ENCODE measurements around the gene KRTAP4-7. TPM values are rescaled to one million over a fixed set of nuclear protein-coding genes. Genes with fewer than 3 reads are reported as not detected.
"Not testable (repeated sequence)": the region's sequence is repeated elsewhere in the genome, so short reads cannot be mapped to it uniquely, and the experiment has no call there.

KRTAP4-7 gene
- total RNA-seq, 4 donors from 2014 or later, result not detected

DNA sequence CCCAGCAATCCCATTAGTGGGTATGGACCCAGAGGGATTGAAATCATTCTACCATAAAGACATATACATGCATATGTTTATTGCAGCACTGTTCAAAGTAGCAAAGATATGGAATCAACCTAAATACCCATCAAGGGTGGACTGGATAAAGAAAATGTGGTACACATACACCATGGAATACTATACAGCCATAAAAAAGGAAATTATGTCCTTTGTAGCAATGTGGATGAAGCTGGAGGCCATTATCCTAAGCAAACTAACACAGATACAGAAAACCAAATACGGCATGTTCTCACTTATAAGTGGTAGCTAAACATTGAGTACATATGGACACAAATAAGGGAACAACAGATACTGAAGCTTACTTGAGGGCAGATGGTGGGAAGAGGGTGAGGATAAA is 26.4 kb upstream of the KRTAP4-7 start:
- peaks cover 0 to 15% (median 0%) of the 10 kb centered on the region in 4 donors for H3K27me3 ChIP-seq
- no peaks in the 10 kb centered on the region for H3K36me3 ChIP-seq
- no peak overlapping the region for H3K27ac ChIP-seq
- no peak for TF ChIP-seq POLR2A (IDR thresholded peaks at IDR 0.05)
- TF ChIP-seq, protein P1, sequence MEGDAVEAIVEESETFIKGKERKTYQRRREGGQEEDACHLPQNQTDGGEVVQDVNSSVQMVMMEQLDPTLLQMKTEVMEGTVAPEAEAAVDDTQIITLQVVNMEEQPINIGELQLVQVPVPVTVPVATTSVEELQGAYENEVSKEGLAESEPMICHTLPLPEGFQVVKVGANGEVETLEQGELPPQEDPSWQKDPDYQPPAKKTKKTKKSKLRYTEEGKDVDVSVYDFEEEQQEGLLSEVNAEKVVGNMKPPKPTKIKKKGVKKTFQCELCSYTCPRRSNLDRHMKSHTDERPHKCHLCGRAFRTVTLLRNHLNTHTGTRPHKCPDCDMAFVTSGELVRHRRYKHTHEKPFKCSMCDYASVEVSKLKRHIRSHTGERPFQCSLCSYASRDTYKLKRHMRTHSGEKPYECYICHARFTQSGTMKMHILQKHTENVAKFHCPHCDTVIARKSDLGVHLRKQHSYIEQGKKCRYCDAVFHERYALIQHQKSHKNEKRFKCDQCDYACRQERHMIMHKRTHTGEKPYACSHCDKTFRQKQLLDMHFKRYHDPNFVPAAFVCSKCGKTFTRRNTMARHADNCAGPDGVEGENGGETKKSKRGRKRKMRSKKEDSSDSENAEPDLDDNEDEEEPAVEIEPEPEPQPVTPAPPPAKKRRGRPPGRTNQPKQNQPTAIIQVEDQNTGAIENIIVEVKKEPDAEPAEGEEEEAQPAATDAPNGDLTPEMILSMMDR (IDR thresholded peaks at IDR 0.05), result no peak
- H3K4me3 ChIP-seq, result no peak overlapping the region
- no peaks in the 10 kb centered on the region for H3K9me3 ChIP-seq
- no peak for DNase-seq
- WGBS, 2 donors, result 89 to 93% methylated on average over 1 of the region's 1 CpG
- no peaks in the 10 kb centered on the region for H3K4me1 ChIP-seq
- intact Hi-C loops (cut with DNase I), result no loop called here

DNA sequence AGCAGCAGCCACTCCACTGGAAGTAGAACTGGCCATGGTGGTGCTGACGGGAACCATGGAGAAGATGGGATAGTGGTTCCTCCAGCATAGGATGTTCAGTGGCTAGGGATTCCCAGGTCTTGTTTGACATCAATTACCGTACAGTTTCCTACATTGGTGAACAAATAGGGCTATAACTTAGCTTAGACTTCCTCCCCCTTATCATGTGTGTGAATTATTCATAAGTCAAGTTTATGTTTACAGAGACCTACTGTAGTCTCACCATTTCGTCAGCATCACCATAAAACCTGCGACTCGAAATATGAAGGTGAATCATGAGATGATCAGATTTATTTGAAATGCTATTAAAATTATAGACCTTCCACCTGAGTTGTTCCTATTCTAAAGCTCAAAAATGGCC is 25.2 kb upstream of the KRTAP4-7 start:
- H3K27ac ChIP-seq, result no peak overlapping the region
- no peaks in the 10 kb centered on the region for H3K36me3 ChIP-seq
- TF ChIP-seq POLR2A (IDR thresholded peaks at IDR 0.05), result no peak
- TF ChIP-seq, protein P1 (IDR thresholded peaks at IDR 0.05), result no peak
- no peaks in the 10 kb centered on the region for H3K9me3 ChIP-seq
- no peaks in the 10 kb centered on the region for H3K4me1 ChIP-seq
- WGBS, 2 donors, result 87 to 89% methylated on average over 5 of the region's 5 CpGs
- DNase-seq, result no peak
- peaks cover 0 to 15% (median 0%) of the 10 kb centered on the region in 4 donors for H3K27me3 ChIP-seq
- no peak overlapping the region for H3K4me3 ChIP-seq
- intact Hi-C loops (cut with DNase I), result no loop called here

DNA sequence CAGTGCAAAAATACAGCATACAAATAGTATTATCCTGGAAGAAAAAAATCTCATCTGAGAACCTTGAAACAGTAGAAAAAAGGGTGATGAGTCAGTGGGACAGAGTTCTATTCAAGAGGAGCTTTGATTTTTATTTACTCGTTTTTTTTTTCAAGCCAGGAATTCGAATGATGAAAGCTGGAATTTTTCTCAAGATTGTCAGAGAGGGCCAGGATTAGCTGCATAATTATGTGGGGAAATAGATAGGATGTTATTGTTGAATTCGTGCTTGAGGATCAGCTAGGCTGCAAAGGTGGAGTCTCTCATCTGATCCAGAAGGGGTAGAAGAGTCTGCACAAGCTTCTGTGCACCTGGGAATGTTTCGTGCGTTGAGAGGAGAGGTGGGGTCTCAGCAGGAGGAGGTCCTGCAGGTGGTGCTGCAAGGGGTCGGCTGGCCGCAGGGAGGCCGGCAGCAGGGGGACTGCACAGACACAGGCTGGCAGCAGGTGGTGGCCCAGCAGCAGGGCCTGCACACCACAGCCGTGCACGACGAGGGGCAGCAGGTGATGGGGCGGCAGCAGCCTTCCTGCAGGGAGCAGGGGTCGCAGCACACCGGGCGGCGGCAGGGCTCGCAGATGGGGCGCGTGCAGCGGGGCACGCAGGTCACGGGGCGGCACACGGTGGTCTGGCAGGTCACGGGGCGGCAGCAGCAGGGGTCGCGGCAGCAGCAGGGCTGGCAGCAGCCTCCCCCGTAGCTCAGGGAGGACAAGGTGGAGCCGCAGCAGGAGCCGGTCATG is 24.5 kb upstream of the KRTAP4-7 start:
- DNase-seq; H3K27ac ChIP-seq; H3K36me3 ChIP-seq; H3K4me3 ChIP-seq; H3K9me3 ChIP-seq; intact Hi-C loops (cut with DNase I); H3K4me1 ChIP-seq: not testable (repeated sequence)
- 32 to 46% methylated on average over 4 to 8 of the region's 31 CpGs for WGBS, 2 donors
- H3K27me3 ChIP-seq, result peaks cover 0 to 15% (median 0%) of the 10 kb centered on the region in 4 donors

DNA sequence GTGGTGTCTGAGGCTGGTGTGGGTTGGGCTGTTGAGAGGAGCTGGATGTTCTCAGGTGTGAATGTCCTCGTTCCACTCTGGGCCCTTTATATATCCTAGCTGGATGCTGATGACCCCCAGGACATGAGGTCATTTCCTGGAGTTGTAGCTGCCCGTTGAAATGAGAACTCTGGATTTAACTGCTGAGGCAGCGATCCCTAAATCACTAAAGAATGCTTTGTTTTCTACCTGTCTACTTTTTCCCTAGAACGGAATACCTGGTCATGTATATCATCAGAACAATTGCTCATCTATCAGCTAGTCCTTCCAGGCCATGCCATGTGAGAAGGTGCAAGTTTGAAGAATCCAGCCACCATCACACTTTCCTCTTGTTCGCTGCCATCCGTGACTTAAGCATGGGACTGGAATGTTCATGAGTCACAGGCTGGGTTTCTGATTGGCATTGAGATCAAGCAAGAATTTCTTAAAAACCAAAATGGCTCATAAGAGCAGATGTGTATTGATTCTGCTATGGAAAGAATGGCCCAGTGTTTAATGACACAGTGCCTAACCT is 23.8 kb upstream of the KRTAP4-7 start, which contains the start of gene KRTAP2-3:
Gene KRTAP2-3, minus strand, starts transcription at position 63 of the 553 bp plus-strand sequence. CDS start 64 bp downstream, outside the sequence.
- WGBS, 2 donors, result 56 to 74% methylated on average over 6 of the region's 6 CpGs
- DNase-seq, result no peak
- H3K4me3 ChIP-seq, result no peak within 1 kb of the TSS
- H3K27ac ChIP-seq, result no peak within 1 kb of the TSS
- H3K4me1 ChIP-seq, result no peaks in the 10 kb centered on the region
- intact Hi-C loops (cut with DNase I), result no loop called here
- no peak for TF ChIP-seq POLR2A (IDR thresholded peaks at IDR 0.05)
- TF ChIP-seq, protein P1 (IDR thresholded peaks at IDR 0.05), result no peak
- H3K27me3 ChIP-seq, result peaks cover 0 to 15% (median 0%) of the 10 kb centered on the region in 4 donors
- no peaks in the 10 kb centered on the region for H3K36me3 ChIP-seq
- H3K9me3 ChIP-seq, result no peaks in the 10 kb centered on the region

DNA sequence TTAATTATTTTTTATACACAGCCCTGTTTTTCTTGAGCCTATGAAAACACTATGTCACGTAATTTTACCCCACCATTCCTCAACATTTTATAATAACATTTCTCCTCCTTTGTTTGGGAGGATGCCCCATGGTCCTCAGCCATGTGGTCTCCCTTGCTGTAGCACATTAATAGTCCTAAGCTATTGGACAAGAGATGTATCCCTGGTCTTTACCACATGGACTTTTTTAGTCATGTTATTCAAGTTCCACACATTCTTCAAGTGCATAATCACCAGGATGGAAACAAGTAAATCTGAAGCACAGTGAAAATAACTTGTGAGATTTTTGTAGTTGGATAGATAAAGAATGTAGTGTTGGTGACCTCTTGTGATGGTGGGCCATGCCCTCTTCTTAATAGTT is 22.0 kb upstream of the KRTAP4-7 start:
- Histone ChIP-seq H3K4me1 (no peaks in the 10 kb centered on the region), H3K27ac (no peak overlapping the region), H3K27me3 (peaks cover 0 to 15% (median 0%) of the 10 kb centered on the region in 4 donors), H3K9me3 (no peaks in the 10 kb centered on the region), H3K4me3 (no peak overlapping the region), H3K36me3 (no peaks in the 10 kb centered on the region)
- no peak for DNase-seq
- WGBS, 2 donors, result 56 to 91% methylated on average over 1 of the region's 1 CpG
- TF ChIP-seq, protein P1 (IDR thresholded peaks at IDR 0.05), result no peak
- no peak for TF ChIP-seq POLR2A (IDR thresholded peaks at IDR 0.05)
- intact Hi-C loops (cut with DNase I), result no loop called here
